HFFc6 (cell line): ENCODE data around the gene POLA1. TPM values are rescaled to one million over a fixed set of nuclear protein-coding genes. Genes with fewer than 3 reads are reported as not detected.

Experiments used
- DNase-seq: peaks from one replicate; pipeline ENCODE4 v3.0.0-alpha.2; 2018
- H3K27ac Mint-ChIP-seq: 2 replicates; pipeline ENCODE4 v1.8.0; 2020; ENCODE audit warnings: mild to moderate bottlenecking, mixed read lengths
- H3K27me3 Mint-ChIP-seq: 2 replicates; pipeline ENCODE4 v1.8.0; 2021; ENCODE audit warnings: mild to moderate bottlenecking, moderate library complexity, mixed read lengths; ENCODE audit not compliant: insufficient read depth
- H3K36me3 Mint-ChIP-seq: 2 replicates; pipeline ENCODE4 v1.8.0; 2021; ENCODE audit warnings: low read depth, mixed read lengths
- H3K4me1 Mint-ChIP-seq: 2 replicates; pipeline ENCODE4 v1.8.0; 2020; ENCODE audit warnings: low read depth, mixed read lengths
- H3K4me3 Mint-ChIP-seq: 2 replicates; pipeline ENCODE4 v1.8.0; 2020; ENCODE audit warnings: mild to moderate bottlenecking, moderate library complexity, mixed read lengths
- H3K9me3 Mint-ChIP-seq: 2 replicates; pipeline ENCODE4 v1.8.0; 2020; ENCODE audit warnings: mild to moderate bottlenecking, mixed read lengths
- CTCF ChIP-seq: fragments of 200-600 bp; sonication (generic); IDR thresholded peaks from 2 replicates; pipeline ENCODE4 v1.5.0; 2021; ENCODE audit warnings: antibody characterized with exemption, mild to moderate bottlenecking
- total RNA-seq, 6 experiments: library from RNA; stranded (reverse); fragmentation: NEBNext Ultra II Directional; extraction: Animal tissue kit (Norgen Biotek cat#: 25700); gene quantifications; 2 replicates in 1 of 6; 3 replicates in 5 of 6; pipeline ENCODE4 v1.2.3, GENCODE V29; 2021

POLA1 gene
- total RNA-seq, 6 experiments from 2014 or later, result 6.5 to 12.5 (median 11.0) TPM

GRCh38 chrX:24954732-24955131 lies 261.0 kb downstream of the POLA1 start:
- Mint-ChIP-seq H3K27me3 (no peaks in the 10 kb centered on the region), H3K27ac (no peak overlapping the region), H3K4me1 (peaks cover 7% of the 10 kb centered on the region; the same call in 1 of the 2 replicates), H3K4me3 (no peak overlapping the region), H3K9me3 (no peaks in the 10 kb centered on the region), H3K36me3 (no peaks in the 10 kb centered on the region)
- TF ChIP-seq CTCF, result no peak
- DNase-seq, result no peak

GRCh38 chrX:24955372-24955930 lies 261.7 kb downstream of the POLA1 start:
- Mint-ChIP-seq H3K9me3 (no peaks in the 10 kb centered on the region), H3K27me3 (no peaks in the 10 kb centered on the region), H3K4me3 (no peak overlapping the region), H3K36me3 (no peaks in the 10 kb centered on the region), H3K4me1 (peaks cover 7% of the 10 kb centered on the region; the same call in 1 of the 2 replicates), H3K27ac (no peak overlapping the region)
- no peak for DNase-seq
- no peak for TF ChIP-seq CTCF

GRCh38 chrX:24956828-24957227 lies 263.1 kb downstream of the POLA1 start:
- Mint-ChIP-seq H3K9me3 (no peaks in the 10 kb centered on the region), H3K4me3 (no peak overlapping the region), H3K27me3 (no peaks in the 10 kb centered on the region), H3K36me3 (no peaks in the 10 kb centered on the region), H3K27ac (no peak overlapping the region), H3K4me1 (peaks cover 7% of the 10 kb centered on the region; the same call in 1 of the 2 replicates)
- DNase-seq, result no peak
- TF ChIP-seq CTCF, result no peak

GRCh38 chrX:24961809-24962208 lies 268.1 kb downstream of the POLA1 start:
- no peak for DNase-seq
- H3K4me1 Mint-ChIP-seq, result peaks cover 8% of the 10 kb centered on the region; the same call in 1 of the 2 replicates
- H3K9me3 Mint-ChIP-seq, result no peaks in the 10 kb centered on the region
- no peak overlapping the region for H3K27ac Mint-ChIP-seq
- H3K36me3 Mint-ChIP-seq, result no peaks in the 10 kb centered on the region
- TF ChIP-seq CTCF, result no peak
- no peak overlapping the region for H3K4me3 Mint-ChIP-seq
- no peaks in the 10 kb centered on the region for H3K27me3 Mint-ChIP-seq

GRCh38 chrX:24963823-24964222 lies 270.1 kb downstream of the POLA1 start:
- no peaks in the 10 kb centered on the region for H3K27me3 Mint-ChIP-seq
- H3K36me3 Mint-ChIP-seq, result no peaks in the 10 kb centered on the region
- H3K4me3 Mint-ChIP-seq, result no peak overlapping the region
- TF ChIP-seq CTCF, result no peak
- peaks cover 5% of the 10 kb centered on the region; the same call in 1 of the 2 replicates for H3K4me1 Mint-ChIP-seq
- H3K27ac Mint-ChIP-seq, result no peak overlapping the region
- H3K9me3 Mint-ChIP-seq, result no peaks in the 10 kb centered on the region
- DNase-seq, result no peak
